ENCODE measurements around the gene SAMD1.
"Not testable (repeated sequence)": the region's sequence is repeated elsewhere in the genome, so short reads cannot be mapped to it uniquely, and the experiment has no call there.

SAMD1 gene

DNA sequence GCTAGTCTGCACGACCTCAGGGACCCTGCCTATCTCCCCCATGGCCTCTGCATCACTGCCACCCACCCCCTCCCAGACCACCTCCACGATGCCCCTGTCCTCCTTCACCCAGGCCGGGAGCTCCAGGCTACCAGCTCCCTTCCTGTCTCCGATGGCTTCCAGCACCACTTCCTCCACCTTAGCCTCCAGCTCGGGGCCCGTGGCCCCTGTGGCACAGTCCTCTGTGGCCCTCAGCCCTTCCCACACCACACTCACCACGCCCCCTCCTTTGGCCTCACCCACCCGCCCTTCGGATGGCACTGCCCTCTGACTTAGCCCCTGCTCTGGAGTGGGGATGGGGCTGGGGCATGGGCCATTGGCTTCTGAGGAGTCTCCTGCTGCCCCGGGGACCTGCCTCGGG is 35.8 kb downstream of the SAMD1 start:
- Histone ChIP-seq H3K27ac (no peak overlapping the region), H3K4me3 (ENCODE audit: low read depth, low read length) (no peak overlapping the region), H3K36me3 (no peaks in the 10 kb centered on the region), H3K9me3 (ENCODE audit: severe bottlenecking) (no peaks in the 10 kb centered on the region), H3K27me3 (ENCODE audit: insufficient read depth, low read depth, severe bottlenecking) (no peaks in the 10 kb centered on the region)
- TF ChIP-seq, protein P1, sequence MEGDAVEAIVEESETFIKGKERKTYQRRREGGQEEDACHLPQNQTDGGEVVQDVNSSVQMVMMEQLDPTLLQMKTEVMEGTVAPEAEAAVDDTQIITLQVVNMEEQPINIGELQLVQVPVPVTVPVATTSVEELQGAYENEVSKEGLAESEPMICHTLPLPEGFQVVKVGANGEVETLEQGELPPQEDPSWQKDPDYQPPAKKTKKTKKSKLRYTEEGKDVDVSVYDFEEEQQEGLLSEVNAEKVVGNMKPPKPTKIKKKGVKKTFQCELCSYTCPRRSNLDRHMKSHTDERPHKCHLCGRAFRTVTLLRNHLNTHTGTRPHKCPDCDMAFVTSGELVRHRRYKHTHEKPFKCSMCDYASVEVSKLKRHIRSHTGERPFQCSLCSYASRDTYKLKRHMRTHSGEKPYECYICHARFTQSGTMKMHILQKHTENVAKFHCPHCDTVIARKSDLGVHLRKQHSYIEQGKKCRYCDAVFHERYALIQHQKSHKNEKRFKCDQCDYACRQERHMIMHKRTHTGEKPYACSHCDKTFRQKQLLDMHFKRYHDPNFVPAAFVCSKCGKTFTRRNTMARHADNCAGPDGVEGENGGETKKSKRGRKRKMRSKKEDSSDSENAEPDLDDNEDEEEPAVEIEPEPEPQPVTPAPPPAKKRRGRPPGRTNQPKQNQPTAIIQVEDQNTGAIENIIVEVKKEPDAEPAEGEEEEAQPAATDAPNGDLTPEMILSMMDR (IDR thresholded peaks at IDR 0.05; ENCODE audit: low read depth, low read length) = no peak
- no peak for DNase-seq

DNA sequence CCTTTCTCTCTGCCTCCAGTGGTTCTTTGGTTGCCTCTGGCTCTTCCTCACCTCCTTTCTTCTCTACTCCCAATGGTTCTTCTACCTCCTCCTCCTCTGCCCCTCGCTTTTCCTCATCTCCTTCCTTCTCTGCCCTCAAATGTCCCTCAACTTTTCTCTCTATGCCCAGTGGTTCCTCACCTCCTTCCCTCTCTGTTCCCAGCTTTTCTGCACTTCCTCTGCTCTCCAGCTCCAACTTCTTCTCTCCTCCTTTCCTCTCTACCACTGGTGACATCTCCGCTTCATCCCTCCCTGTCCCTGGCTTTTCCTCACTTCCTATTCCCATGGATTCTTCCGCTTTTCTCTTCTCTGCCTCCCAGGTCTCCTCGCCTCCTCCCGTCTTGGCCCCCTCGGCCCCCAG is 36.5 kb downstream of the SAMD1 start:
- no peaks in the 10 kb centered on the region for H3K27me3 ChIP-seq (ENCODE audit: insufficient read depth, low read depth, severe bottlenecking)
- no peak for DNase-seq
- no peak overlapping the region for H3K4me3 ChIP-seq (ENCODE audit: low read depth, low read length)
- H3K27ac ChIP-seq = no peak overlapping the region
- no peaks in the 10 kb centered on the region for H3K36me3 ChIP-seq
- TF ChIP-seq, protein P1 (IDR thresholded peaks at IDR 0.05; ENCODE audit: low read depth, low read length) = no peak
- no peaks in the 10 kb centered on the region for H3K9me3 ChIP-seq (ENCODE audit: severe bottlenecking)

DNA sequence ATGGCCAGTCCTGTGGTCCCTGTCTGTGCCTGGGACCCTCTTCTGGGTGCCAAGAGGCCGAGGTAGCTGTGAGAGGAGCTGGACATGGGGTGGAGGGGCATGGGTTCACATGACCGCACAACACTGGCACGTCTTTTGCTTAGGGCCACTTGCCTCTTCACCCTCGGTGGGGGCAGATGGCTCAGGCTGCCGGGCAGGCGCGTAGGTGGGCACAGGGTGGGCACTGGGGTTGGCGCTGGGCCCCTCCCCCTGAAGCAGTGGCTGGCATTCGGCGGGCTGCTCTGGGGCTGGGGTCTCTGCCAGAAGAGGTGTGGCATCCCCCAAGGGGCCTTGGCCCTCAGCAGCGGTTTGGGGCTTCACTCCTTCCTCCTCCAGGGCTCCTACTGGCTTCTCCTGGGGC is 37.1 kb downstream of the SAMD1 start:
- DNase-seq = no peak
- H3K36me3 ChIP-seq = peaks cover 2% of the 10 kb centered on the region; the same call in 1 of the 2 replicates
- H3K27me3 ChIP-seq (ENCODE audit: insufficient read depth, low read depth, severe bottlenecking) = no peaks in the 10 kb centered on the region
- no peak overlapping the region for H3K4me3 ChIP-seq (ENCODE audit: low read depth, low read length)
- no peak overlapping the region for H3K27ac ChIP-seq
- TF ChIP-seq, protein P1 (IDR thresholded peaks at IDR 0.05; ENCODE audit: low read depth, low read length) = no peak
- peaks cover under 1% of the 10 kb centered on the region for H3K9me3 ChIP-seq (ENCODE audit: severe bottlenecking)

GRCh38 chr19:14053032-14053431 is 37.5 kb downstream of the SAMD1 start:
- no peak overlapping the region for H3K27ac ChIP-seq
- no peak for DNase-seq
- H3K36me3 ChIP-seq = peaks cover 4% of the 10 kb centered on the region; the same call in 1 of the 2 replicates
- H3K27me3 ChIP-seq (ENCODE audit: insufficient read depth, low read depth, severe bottlenecking) = no peaks in the 10 kb centered on the region
- TF ChIP-seq, protein P1 (IDR thresholded peaks at IDR 0.05; ENCODE audit: low read depth, low read length) = no peak
- no peak overlapping the region for H3K4me3 ChIP-seq (ENCODE audit: low read depth, low read length)
- H3K9me3 ChIP-seq (ENCODE audit: severe bottlenecking) = peaks cover 3% of the 10 kb centered on the region

DNA sequence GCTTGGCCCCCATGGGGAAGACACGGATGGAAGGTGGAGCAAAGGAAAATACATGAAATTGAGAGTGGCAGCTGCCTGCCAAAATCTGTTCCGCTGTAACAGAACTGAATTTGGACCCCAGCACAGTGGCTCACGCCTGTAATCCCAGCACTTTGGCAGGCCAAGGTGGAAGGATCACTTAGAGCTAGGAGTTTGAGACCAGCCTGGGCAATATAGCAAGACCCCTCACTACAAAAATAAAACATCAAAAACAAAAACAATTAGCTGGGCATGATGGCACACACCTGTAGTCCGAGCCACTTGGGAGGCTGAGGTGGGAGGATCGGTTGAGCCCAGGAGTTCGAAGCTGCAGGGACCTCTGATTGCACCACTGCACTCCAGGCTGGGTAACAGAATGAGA is 38.1 kb downstream of the SAMD1 start:
- Histone ChIP-seq H3K36me3 (peaks cover 4% of the 10 kb centered on the region; the same call in 1 of the 2 replicates), H3K27me3 (ENCODE audit: insufficient read depth, low read depth, severe bottlenecking) (no peaks in the 10 kb centered on the region), H3K27ac (no peak overlapping the region), H3K9me3 (ENCODE audit: severe bottlenecking) (peaks cover 3% of the 10 kb centered on the region), H3K4me3 (ENCODE audit: low read depth, low read length) (no peak overlapping the region)
- DNase-seq = no peak
- TF ChIP-seq, protein P1 (IDR thresholded peaks at IDR 0.05; ENCODE audit: low read depth, low read length) = no peak

GRCh38 chr19:14051980-14052379 is 38.6 kb downstream of the SAMD1 start:
- TF ChIP-seq, protein P1 (IDR thresholded peaks at IDR 0.05; ENCODE audit: low read depth, low read length) = no peak
- Histone ChIP-seq H3K27ac (no peak overlapping the region), H3K4me3 (ENCODE audit: low read depth, low read length) (no peak overlapping the region), H3K36me3 (peaks cover 4% of the 10 kb centered on the region; the same call in 1 of the 2 replicates), H3K9me3 (ENCODE audit: severe bottlenecking) (peaks cover 3% of the 10 kb centered on the region), H3K27me3 (ENCODE audit: insufficient read depth, low read depth, severe bottlenecking) (no peaks in the 10 kb centered on the region)
- no peak for DNase-seq

DNA sequence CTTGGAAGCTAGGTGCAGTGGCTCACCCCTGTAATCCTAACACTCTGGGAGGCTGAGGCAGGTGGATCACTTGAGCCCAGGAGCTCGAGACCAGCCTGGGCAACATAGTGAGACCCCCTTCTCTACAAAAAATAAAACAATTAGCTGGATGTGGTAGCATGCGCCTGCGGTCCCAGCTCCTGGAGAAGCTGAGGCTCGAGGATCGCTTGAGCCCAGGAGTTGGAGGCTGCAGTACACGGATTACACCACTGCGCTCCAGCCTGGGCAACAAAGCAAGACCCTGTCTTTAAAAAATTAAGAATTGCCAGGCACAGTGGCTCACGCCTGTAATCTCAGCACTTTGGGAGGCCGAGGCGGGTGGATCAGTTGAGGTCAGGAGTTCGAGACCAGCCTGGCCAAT is 39.6 kb downstream of the SAMD1 start:
- not testable (repeated sequence) for DNase-seq; H3K27me3 ChIP-seq (ENCODE audit: insufficient read depth, low read depth, severe bottlenecking); H3K4me3 ChIP-seq (ENCODE audit: low read depth, low read length); H3K36me3 ChIP-seq; H3K27ac ChIP-seq; H3K9me3 ChIP-seq (ENCODE audit: severe bottlenecking)
